Measurements from ENCODE around the gene IGHMBP2.

The IGHMBP2 gene

GRCh38 chr11:68938816-68939582 lies 35.3 kb downstream of the IGHMBP2 start:
- in situ Hi-C loops (cut with MboI; ENCODE audit: low sequenced_read_pairs): no loop called here

GRCh38 chr11:68939583-68940555 lies 36.2 kb downstream of the IGHMBP2 start:
- in situ Hi-C loops (cut with MboI; ENCODE audit: low sequenced_read_pairs): no loop called here

DNA sequence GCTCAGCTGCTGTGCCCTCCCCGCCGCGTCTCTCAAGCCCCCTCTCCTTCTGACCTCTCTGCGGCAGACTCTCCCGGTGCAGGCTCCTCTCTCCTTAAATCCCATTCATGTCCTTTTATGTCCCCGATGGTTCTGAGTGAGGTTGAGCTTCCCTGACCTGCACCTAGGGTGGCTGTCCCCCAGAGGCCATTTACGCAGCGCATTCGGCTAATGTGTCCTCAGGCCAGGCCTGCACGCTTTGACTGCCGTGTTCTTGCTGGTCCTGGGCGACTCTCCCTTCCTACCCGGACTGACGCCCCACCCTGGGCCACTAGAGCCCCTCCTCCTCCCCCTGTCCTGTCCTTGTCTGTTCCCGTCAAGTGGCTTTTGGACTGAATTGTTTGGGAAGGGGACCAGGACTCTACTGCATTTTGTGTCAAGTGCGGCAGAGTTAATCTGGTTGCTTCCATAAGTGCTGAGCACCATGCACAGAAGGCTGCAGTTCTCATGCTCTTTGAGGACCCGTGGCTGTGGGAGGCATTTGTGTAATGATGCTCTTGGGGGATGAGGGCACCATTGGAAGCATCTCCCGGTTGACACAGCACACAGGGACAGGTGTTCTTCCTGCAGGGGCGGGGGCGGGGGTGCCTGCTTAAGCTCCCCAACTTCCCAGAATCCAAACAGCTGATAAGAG lies 37.1 kb downstream of the IGHMBP2 start:
- in situ Hi-C loops (cut with MboI; ENCODE audit: low sequenced_read_pairs): no loop called here

DNA sequence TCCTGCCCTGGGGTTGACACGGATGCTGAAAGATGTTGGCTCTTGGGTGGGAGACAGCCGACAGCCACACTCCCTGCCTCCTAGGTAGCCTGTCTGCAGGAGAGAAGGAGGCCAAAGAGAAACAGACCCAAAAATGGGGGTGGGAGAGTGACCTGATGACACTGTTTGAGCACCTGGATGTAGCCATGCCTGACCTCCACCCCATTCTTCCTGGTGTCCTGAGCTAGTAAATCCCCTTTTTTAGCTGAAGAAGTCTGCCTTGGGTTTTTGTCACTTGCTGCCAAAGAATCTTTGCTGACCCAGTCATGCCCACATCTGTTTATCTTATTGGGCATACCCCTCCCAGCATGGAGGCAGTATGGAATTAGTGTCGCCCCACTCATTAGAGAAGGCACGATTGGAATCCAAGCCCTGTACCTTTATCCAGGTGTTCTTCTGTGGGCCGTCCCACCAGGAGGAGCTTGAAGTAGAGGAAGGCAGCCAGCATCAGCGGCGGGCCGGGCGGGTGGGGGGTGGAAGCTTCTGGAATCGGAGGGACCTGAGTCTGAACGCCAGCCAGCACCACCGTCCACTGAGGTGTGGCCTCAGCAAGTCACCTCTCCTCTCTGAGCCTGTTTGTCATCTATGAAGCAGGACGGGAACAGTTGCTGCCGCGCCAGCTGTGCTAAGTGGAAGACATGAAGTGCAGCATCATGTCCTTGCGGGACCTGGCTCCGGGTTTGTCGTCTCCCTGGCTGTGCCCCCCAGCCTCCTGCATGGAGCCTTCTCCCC lies 37.8 kb downstream of the IGHMBP2 start:
- in situ Hi-C loops (cut with MboI; ENCODE audit: low sequenced_read_pairs): no loop called here

DNA sequence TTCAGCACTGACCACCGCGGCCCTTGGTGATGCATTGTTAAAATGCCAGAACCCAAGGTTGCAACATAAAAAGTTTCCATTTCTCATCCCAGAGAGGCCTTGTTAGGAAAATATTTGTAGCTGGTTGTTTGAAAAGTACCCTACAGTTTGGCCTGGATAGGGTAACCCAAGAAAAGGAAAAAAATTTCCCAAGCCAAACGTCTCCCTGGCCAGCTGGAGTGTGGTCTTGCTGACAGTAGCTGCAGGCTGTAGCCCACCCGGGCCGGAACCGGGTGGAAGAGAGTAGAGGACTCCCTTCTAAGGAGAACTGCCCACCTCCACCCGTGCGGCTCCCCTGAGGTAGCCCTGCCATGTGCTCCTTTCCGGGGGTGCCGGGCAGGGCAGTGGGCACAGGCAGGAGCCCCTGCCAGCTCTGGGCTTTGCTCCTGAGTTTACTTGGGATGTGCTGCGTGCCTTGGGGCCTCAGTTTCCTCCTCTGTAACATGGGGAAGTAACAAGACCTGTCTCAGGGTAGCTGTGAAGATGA lies 38.5 kb downstream of the IGHMBP2 start:
- in situ Hi-C loops (cut with MboI; ENCODE audit: low sequenced_read_pairs): no loop called here

- in situ Hi-C loops (cut with MboI; ENCODE audit: low sequenced_read_pairs): no loop called here
Measured at GRCh38 chr11:68942751-68943271, 39.1 kb downstream of the IGHMBP2 start.

- in situ Hi-C loops (cut with MboI; ENCODE audit: low sequenced_read_pairs): no loop called here
Measured at GRCh38 chr11:68946416-68947090, 42.9 kb downstream of the IGHMBP2 start.

- in situ Hi-C loops (cut with MboI; ENCODE audit: low sequenced_read_pairs): no loop called here
Measured at GRCh38 chr11:68947151-68947550, 43.5 kb downstream of the IGHMBP2 start.

GRCh38 chr11:68948496-68948895 lies 44.8 kb downstream of the IGHMBP2 start:
- in situ Hi-C loops (cut with MboI; ENCODE audit: low sequenced_read_pairs): no loop called here

DNA sequence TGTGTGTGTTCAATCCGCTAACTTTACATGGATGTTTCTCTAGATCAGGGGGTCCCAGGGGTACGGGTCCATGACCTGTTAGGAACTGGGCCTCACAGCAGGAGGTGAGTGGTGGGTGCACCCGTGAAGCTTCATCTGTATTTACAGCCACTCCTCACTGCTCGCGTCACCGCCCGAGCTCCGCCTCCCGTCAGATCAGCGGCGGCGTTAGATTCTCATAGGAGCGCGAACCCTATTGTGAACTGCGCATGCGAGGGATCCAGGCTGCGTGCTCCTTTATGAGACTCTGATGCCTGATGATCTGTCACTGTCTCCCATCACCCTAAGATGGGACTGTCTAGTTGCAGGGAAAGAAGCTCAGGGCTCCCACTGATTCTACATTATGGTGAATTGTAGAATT lies 45.2 kb downstream of the IGHMBP2 start:
- in situ Hi-C loops (cut with MboI; ENCODE audit: low sequenced_read_pairs): no loop called here

GRCh38 chr11:68950270-68950669 lies 46.6 kb downstream of the IGHMBP2 start:
- in situ Hi-C loops (cut with MboI; ENCODE audit: low sequenced_read_pairs): no loop called here

DNA sequence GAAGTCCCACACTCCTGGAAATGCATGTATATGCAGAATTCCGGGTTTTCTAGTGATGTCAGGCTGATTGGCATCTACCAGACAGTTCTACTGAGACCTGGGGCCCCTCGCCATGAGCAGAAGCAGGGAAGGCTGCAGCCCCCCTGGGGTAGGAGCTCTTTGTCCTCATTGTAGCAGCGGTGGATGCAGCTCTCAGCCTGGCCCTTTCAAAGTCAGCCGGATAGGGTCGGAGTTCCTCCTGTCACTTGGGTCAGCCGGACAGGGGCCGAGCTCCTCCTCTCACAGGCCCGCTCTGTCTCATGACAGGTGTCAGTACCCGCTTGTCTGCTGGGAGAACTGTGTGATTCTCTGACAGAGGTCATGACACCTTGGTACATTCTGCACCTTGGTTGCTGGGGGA lies 47.1 kb downstream of the IGHMBP2 start:
- in situ Hi-C loops (cut with MboI; ENCODE audit: low sequenced_read_pairs): no loop called here

DNA sequence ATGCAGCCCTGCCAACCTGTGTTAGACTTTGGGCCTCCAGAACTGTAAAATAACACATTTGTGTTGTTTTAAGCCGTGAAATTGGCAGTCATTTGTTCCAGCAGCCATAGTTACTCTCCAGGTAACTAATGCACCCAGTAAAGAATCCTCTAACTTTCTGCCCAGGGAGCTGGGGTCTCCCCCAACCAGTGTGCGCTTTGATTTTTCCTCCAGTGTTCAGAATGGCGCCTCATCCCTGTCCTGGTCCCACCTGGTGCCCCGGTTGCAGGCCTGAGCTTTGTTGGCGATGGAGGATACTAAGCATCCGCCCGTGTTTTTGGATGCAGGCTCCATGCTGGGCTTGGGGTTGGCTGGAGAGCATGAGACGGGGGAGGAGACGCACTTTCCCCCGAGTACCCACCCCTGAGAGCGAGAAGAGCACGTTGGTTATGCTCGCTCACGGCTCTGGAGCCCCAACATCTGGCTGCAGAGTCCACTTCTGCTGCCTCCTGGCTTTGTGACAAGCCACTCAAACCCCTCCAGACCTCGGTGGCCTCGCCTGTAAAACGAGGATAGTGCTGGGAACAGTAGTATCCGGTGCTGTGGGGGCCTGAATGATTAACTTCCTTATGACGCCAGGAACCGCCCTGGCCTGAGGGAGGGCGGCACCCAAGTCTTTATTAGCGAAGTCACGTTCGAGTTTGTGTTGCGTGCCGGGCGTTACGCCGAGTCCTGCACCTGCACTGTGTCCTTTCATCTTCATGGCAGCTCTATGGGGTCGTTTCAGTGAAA lies 51.3 kb downstream of the IGHMBP2 start:
- in situ Hi-C loops (cut with MboI; ENCODE audit: low sequenced_read_pairs): no loop called here

- in situ Hi-C loops (cut with MboI; ENCODE audit: low sequenced_read_pairs): no loop called here
Measured at GRCh38 chr11:68955607-68955958, 51.9 kb downstream of the IGHMBP2 start.

GRCh38 chr11:68956142-68956541 lies 52.5 kb downstream of the IGHMBP2 start:
- in situ Hi-C loops (cut with MboI; ENCODE audit: low sequenced_read_pairs): no loop called here

- in situ Hi-C loops (cut with MboI; ENCODE audit: low sequenced_read_pairs): no loop called here
Measured at GRCh38 chr11:68956547-68957254, 53.0 kb downstream of the IGHMBP2 start.

- in situ Hi-C loops (cut with MboI; ENCODE audit: low sequenced_read_pairs): no loop called here
Measured at GRCh38 chr11:68958211-68958610, 54.5 kb downstream of the IGHMBP2 start.

Measured in HL-60/S4 treated with retinoic acid at 250 ng/mL for 4 days and 3 days (cell line).